ENCODE results near the gene LHX6. TPM values are rescaled to one million over a fixed set of nuclear protein-coding genes. Genes with fewer than 3 reads are reported as not detected.

LHX6 gene
- polyA plus RNA-seq, 2 of the 4 experiments (the other 2 are of a cell fraction), result 0.14 to 0.26 TPM

- Histone ChIP-seq H3K4me1 (no peaks in the 10 kb centered on the region), H3K4me2 (no peak overlapping the region), H3K27ac (no peak overlapping the region), H3K9me3 (peaks cover 27% of the 10 kb centered on the region), H3K4me3 (no peak overlapping the region)
- TF ChIP-seq CBX2 (IDR thresholded peaks at IDR 0.05; ENCODE audit: borderline replicate concordance, low read depth), result no peak
- no peak for TF ChIP-seq HOXB5 (CRISPR knock-in tag; IDR thresholded peaks at IDR 0.05)
- no peak for TF ChIP-seq HEYL (CRISPR knock-in tag; IDR thresholded peaks at IDR 0.05)
- no peak for TF ChIP-seq BCL3 (IDR thresholded peaks at IDR 0.05)
- no peak for TF ChIP-seq MYC (IDR thresholded peaks at IDR 0.05; ENCODE audit: borderline replicate concordance, low read length)
- TF ChIP-seq MAX (IDR thresholded peaks at IDR 0.05), result no peak
- TF ChIP-seq USF2 (IDR thresholded peaks at IDR 0.05), result no peak
- no peak for TF ChIP-seq KDM1A (IDR thresholded peaks at IDR 0.05; ENCODE audit: low read depth)
- TF ChIP-seq HES2 (IDR thresholded peaks at IDR 0.05), result no peak
- no peak for TF ChIP-seq HMGXB4 (CRISPR knock-in tag; IDR thresholded peaks at IDR 0.05; ENCODE audit: borderline replicate concordance)
- TF ChIP-seq CTCF (IDR thresholded peaks at IDR 0.05), result no peak
- no peak for TF ChIP-seq POLR2A (IDR thresholded peaks at IDR 0.05; ENCODE audit: low read length)
- POLR2A ChIA-PET, result no interaction called here
- no peak for DNase-seq (ENCODE audit: low read depth in 1 of 2, low spot score in 1 of 2)
- no peak for FAIRE-seq
- no peak for ATAC-seq
- CTCF ChIA-PET, result no interaction called here
- 100% methylated on average over 2 of the region's 2 CpGs for WGBS (ENCODE audit: missing lambda C conversion rate)
Measured at GRCh38 chr9:122274055-122274454, 45.3 kb upstream of the LHX6 start.

- DNase-seq (ENCODE audit: low read depth in 1 of 2, low spot score in 1 of 2), result no peak
Measured at GRCh38 chr9:122268041-122268814, 39.5 kb upstream of the LHX6 start.

More at GRCh38 chr9:122268041-122268814, 39.5 kb upstream of the LHX6 start:
- POLR2A ChIA-PET, result no interaction called here
- Histone ChIP-seq H3K4me1 (peaks cover 12% of the 10 kb centered on the region), H3K4me2 (no peak overlapping the region), H3K4me3 (no peak overlapping the region), H3K27ac (no peak overlapping the region), H3K9me3 (no peaks in the 10 kb centered on the region)
- CTCF ChIA-PET, result interaction anchor here (1.0 to 5.2 kb wide), 3 partner anchors 24 to 145 kb away, joined by 3 to 28 read pairs (median 3); no protein-coding TSS in a partner anchor
- FAIRE-seq, result no peak
- no peak for ATAC-seq
- TF ChIP-seq CBX8 (IDR thresholded peaks at IDR 0.05) (no peak), ZSCAN20 (CRISPR knock-in tag; IDR thresholded peaks at IDR 0.05) (no peak), HDAC2 (IDR thresholded peaks at IDR 0.05) (no peak), ATOH8 (CRISPR knock-in tag; IDR thresholded peaks at IDR 0.05; ENCODE audit: low read depth) (no peak), MAZ (IDR thresholded peaks at IDR 0.05; ENCODE audit: borderline replicate concordance, low read depth, low read length) (no peak), ZC3H11A (IDR thresholded peaks at IDR 0.05) (no peak), MAX (IDR thresholded peaks at IDR 0.05) (no peak), POLR2AphosphoS2 (conservative IDR thresholded peaks at IDR 0.05; ENCODE audit: low read length) (no peak), NPAS2 (CRISPR knock-in tag; IDR thresholded peaks at IDR 0.05; ENCODE audit: borderline replicate concordance) (no peak), FOSL2 (IDR thresholded peaks at IDR 0.05) (no peak), FOSL2 (CRISPR knock-in tag; IDR thresholded peaks at IDR 0.05) (no peak), NR3C1 (IDR thresholded peaks at IDR 0.05) (no peak), TFCP2L1 (CRISPR knock-in tag; IDR thresholded peaks at IDR 0.05) (no peak), CHD4 (IDR thresholded peaks at IDR 0.05; ENCODE audit: borderline replicate concordance) (no peak), BHLHE40 (IDR thresholded peaks at IDR 0.05; ENCODE audit: low read depth, low read length) (no peak)
- WGBS (ENCODE audit: missing lambda C conversion rate), result 90% methylated on average over 6 of the region's 6 CpGs

Measured in A549 (cell line).